ENCODE measurements around the gene TRAPPC2B.
"Not testable (repeated sequence)": the region's sequence is repeated elsewhere in the genome, so short reads cannot be mapped to it uniquely, and the experiment has no call there.

The TRAPPC2B gene

DNA sequence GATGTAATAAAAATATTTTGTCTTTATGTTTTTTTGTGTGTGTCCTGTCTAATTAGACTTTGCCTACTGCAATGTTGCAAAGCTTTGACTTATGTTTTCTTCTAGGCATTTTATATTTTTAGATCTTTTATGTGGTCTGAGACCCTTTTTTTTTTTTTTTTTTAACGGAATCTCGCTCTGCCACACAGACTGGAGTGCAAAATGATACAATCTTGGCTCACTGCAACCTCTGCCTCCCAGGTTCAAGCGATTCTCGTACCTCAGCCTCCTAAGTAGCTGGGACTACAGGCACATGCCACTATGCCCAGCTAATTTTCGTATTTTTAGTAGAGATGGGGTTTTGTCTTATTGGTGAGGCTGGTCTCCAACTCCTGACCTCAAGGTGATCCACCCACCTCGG lies 20.8 kb upstream of the TRAPPC2B start:
- Histone ChIP-seq H3K9me3 (replicated peaks; ENCODE audit: low read length) (no peaks in the 10 kb centered on the region), H3K27me3 (ENCODE audit: control insufficient read depth, insufficient read depth, low read length) (no peaks in the 10 kb centered on the region), H3K4me1 (ENCODE audit: control insufficient read depth, insufficient read depth, low read length) (no peaks in the 10 kb centered on the region), H3K9ac (ENCODE audit: low read depth, low read length) (no peak overlapping the region), H3K4me2 (ENCODE audit: low read length) (no peak overlapping the region), H3K36me3 (ENCODE audit: insufficient read depth, low read length) (no peaks in the 10 kb centered on the region), H3K4me3 (ENCODE audit: low read length) (no peak overlapping the region)

DNA sequence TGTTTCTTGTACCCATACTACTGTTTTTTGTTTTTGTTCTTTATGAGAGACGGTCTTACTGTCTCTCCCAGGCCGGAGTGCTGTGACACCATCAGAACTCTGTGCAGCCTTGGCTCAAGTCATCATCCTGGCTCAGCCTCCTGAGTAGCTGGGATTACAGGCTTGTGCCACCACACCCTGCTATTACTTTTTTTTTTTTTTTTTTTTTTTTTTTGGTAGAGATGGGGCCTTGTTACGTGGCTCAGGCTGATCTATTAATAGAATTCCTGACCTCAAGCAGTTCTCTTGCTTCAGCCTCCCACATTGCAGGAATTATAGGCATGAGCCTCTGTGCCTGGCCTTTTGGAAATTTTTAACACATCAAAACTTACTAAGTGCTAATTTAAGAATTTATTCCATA lies 15.2 kb upstream of the TRAPPC2B start:
- no peaks in the 10 kb centered on the region for H3K27me3 ChIP-seq (ENCODE audit: control insufficient read depth, insufficient read depth, low read length)
- H3K4me1 ChIP-seq (ENCODE audit: control insufficient read depth, insufficient read depth, low read length): peaks cover 12% of the 10 kb centered on the region
- no peaks in the 10 kb centered on the region for H3K9me3 ChIP-seq (replicated peaks; ENCODE audit: low read length)
- no peak overlapping the region for H3K4me3 ChIP-seq (ENCODE audit: low read length)
- H3K9ac ChIP-seq (ENCODE audit: low read depth, low read length): peak overlapping the region; percentile 21
- H3K36me3 ChIP-seq (ENCODE audit: insufficient read depth, low read length): peaks cover 1% of the 10 kb centered on the region
- H3K4me2 ChIP-seq (ENCODE audit: low read length): no peak overlapping the region

DNA sequence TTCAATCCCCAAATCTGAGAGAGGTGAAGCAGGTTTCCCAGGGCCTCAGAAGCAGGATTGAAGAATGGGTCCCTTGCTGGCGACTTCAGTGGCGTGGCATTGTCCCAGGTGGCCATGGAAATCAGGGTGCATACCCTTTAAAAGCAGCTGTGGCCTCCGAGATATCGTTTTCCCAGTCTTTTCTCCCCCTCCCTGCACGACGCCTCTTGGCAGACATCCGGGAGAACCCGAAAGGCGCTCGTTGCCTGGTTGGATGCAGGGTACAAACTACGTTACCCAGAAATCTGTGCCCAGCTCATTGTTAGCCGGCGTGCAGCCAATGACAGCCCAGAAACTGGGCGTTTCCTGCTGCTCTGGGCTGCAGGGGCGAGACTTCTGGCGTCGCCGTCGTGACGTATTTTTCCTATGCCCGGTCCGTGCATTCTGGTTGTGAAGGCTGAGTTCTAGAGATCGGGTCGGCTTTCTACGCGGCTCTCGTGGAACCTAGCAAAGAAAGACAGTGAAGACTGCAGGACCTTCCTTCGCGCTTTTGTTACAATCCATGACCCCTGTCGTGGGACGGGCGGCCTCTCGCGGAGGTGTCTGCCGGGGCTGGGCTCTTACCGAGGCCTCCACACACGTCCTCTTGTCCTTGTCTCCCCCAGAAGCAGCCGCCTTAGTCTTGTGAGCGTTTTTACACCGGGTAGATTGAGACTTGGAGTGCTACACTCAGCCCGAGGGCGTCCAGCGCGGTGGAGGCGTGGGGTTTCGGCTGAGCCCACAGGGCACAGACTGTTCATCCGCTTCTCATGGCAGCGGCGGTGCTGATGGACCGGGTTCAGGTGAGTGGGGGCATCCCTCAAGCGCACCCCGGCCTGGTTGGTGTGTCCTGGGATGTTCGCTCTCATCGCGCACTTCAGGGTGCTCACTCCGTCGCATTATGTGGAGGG lies 12.2 kb upstream of the TRAPPC2B start, which contains the start of gene ZNF304:
Gene ZNF304 (plus strand): TSS at position 395 of the 929 bp plus-strand sequence. CDS start 394 bp downstream, at position 789.
- H3K9me3 ChIP-seq (replicated peaks; ENCODE audit: low read length): no peaks in the 10 kb centered on the region
- peak within 1 kb of the TSS; percentile 86 for H3K4me3 ChIP-seq (ENCODE audit: low read length)
- H3K4me1 ChIP-seq (ENCODE audit: control insufficient read depth, insufficient read depth, low read length): peaks cover 12% of the 10 kb centered on the region
- peak within 1 kb of the TSS; percentile 90 for H3K9ac ChIP-seq (ENCODE audit: low read depth, low read length)
- no peaks in the 10 kb centered on the region for H3K27me3 ChIP-seq (ENCODE audit: control insufficient read depth, insufficient read depth, low read length)
- H3K4me2 ChIP-seq (ENCODE audit: low read length): peak within 1 kb of the TSS; percentile 97
- peaks cover 26% of the 10 kb centered on the region for H3K36me3 ChIP-seq (ENCODE audit: insufficient read depth, low read length)

DNA sequence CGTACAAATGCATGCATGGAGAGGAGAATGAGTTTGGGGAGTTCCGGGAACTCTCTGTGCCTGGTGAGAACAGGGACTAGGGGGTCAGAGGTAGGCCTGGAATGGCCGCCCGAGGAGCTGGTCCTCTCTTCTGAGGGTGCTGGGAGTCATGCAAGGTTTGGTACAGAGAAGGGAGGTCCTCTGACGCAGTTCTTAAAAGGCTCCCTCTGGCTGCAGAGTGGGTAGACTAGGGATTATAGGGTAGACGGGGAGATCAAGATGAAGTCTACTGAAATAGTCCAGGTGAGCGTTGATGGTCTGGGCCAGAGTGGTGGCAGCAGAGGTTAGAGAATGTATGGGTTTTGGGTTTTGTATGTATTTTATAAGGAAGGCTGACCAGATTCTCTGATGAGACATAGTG lies 11.5 kb upstream of the TRAPPC2B start:
- peak overlapping the region; percentile 97 for H3K4me2 ChIP-seq (ENCODE audit: low read length)
- H3K36me3 ChIP-seq (ENCODE audit: insufficient read depth, low read length): peaks cover 33% of the 10 kb centered on the region
- H3K9ac ChIP-seq (ENCODE audit: low read depth, low read length): peak overlapping the region; percentile 90
- no peaks in the 10 kb centered on the region for H3K27me3 ChIP-seq (ENCODE audit: control insufficient read depth, insufficient read depth, low read length)
- H3K4me1 ChIP-seq (ENCODE audit: control insufficient read depth, insufficient read depth, low read length): peaks cover 12% of the 10 kb centered on the region
- H3K4me3 ChIP-seq (ENCODE audit: low read length): peak overlapping the region; percentile 86
- H3K9me3 ChIP-seq (replicated peaks; ENCODE audit: low read length): no peaks in the 10 kb centered on the region

DNA sequence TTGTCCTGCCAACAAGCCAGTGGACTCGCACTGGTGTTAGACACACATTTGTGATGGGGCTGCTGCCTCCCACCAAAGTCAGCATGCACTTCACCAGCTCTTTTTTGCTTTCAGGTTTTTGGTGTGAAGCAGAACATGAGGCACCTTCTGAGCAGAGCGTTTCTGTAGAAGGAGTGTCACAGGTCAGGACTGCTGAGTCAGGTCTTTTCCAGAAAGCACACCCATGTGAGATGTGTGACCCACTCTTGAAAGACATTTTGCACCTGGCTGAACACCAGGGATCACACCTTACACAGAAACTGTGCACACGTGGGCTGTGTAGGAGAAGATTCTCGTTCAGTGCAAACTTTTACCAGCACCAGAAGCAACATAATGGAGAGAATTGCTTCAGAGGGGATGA lies 7.4 kb upstream of the TRAPPC2B start:
- Histone ChIP-seq H3K36me3 (ENCODE audit: insufficient read depth, low read length) (peaks cover 54% of the 10 kb centered on the region), H3K9me3 (replicated peaks; ENCODE audit: low read length) (no peaks in the 10 kb centered on the region), H3K4me2 (ENCODE audit: low read length) (no peak overlapping the region), H3K9ac (ENCODE audit: low read depth, low read length) (no peak overlapping the region), H3K4me1 (ENCODE audit: control insufficient read depth, insufficient read depth, low read length) (peaks cover 8% of the 10 kb centered on the region), H3K27me3 (ENCODE audit: control insufficient read depth, insufficient read depth, low read length) (no peaks in the 10 kb centered on the region), H3K4me3 (ENCODE audit: low read length) (no peak overlapping the region)

DNA sequence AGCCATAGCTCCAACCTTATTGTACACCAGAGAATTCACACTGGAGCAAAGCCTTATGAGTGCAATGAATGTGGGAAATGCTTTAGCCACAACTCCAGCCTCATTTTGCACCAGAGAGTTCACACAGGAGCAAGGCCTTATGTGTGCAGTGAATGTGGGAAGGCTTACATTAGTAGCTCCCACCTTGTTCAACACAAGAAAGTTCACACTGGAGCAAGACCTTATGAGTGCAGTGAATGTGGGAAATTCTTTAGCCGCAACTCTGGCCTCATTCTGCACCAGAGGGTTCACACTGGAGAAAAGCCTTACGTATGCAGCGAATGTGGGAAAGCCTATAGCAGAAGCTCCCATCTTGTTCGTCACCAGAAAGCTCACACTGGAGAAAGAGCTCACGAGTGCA lies 5.9 kb upstream of the TRAPPC2B start:
- Histone ChIP-seq H3K9ac (ENCODE audit: low read depth, low read length) (no peak overlapping the region), H3K4me2 (ENCODE audit: low read length) (no peak overlapping the region), H3K36me3 (ENCODE audit: insufficient read depth, low read length) (peaks cover 54% of the 10 kb centered on the region), H3K9me3 (replicated peaks; ENCODE audit: low read length) (no peaks in the 10 kb centered on the region), H3K27me3 (ENCODE audit: control insufficient read depth, insufficient read depth, low read length) (no peaks in the 10 kb centered on the region), H3K4me3 (ENCODE audit: low read length) (no peak overlapping the region), H3K4me1 (ENCODE audit: control insufficient read depth, insufficient read depth, low read length) (peaks cover 3% of the 10 kb centered on the region)

DNA sequence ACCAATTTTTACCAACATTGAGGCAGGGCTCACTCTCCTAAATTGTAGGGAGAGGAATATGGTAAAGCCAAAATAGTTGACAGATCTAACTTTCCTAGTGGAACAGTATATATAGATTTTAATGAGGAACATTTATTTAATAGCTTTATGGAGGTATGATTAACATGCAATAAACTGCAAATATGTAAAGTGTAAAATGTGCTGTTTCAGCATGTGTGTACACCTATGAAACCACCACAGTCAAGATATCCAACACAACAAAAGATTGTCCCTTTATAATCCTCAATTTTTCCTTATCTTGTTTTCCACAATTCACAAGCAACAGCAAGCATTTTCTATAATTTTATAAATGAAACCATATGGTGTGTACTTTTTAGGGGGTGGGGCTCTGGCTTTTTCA lies 4.1 kb upstream of the TRAPPC2B start:
- H3K4me1 ChIP-seq (ENCODE audit: control insufficient read depth, insufficient read depth, low read length): peaks cover 6% of the 10 kb centered on the region
- no peak overlapping the region for H3K4me3 ChIP-seq (ENCODE audit: low read length)
- H3K9me3 ChIP-seq (replicated peaks; ENCODE audit: low read length): no peaks in the 10 kb centered on the region
- peaks cover 47% of the 10 kb centered on the region for H3K36me3 ChIP-seq (ENCODE audit: insufficient read depth, low read length)
- no peak overlapping the region for H3K9ac ChIP-seq (ENCODE audit: low read depth, low read length)
- no peaks in the 10 kb centered on the region for H3K27me3 ChIP-seq (ENCODE audit: control insufficient read depth, insufficient read depth, low read length)
- no peak overlapping the region for H3K4me2 ChIP-seq (ENCODE audit: low read length)

DNA sequence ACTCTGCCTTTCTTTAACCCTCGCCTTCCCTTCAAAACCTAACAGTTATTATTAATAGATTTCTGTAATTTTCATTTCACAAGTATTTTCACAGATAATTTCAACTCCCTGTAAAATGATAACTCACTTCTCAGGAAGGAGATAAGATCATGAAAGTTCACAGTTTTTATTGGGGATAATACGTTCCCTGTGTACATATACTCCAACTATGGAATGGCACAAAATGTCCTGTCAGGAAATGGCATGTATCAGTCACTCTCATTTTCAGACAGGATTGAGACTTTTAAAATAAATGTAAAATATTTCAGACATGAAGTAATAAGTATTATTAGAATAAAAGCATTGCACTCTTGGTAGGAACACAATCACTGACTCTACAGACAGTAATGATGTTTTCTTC lies 932 bp upstream of the TRAPPC2B start:
- Histone ChIP-seq H3K4me1 (ENCODE audit: control insufficient read depth, insufficient read depth, low read length) (peaks cover 6% of the 10 kb centered on the region), H3K36me3 (ENCODE audit: insufficient read depth, low read length) (peaks cover 15% of the 10 kb centered on the region), H3K4me2 (ENCODE audit: low read length) (peak overlapping the region; percentile 90), H3K27me3 (ENCODE audit: control insufficient read depth, insufficient read depth, low read length) (no peaks in the 10 kb centered on the region), H3K9ac (ENCODE audit: low read depth, low read length) (peak overlapping the region; percentile 83), H3K9me3 (replicated peaks; ENCODE audit: low read length) (no peaks in the 10 kb centered on the region), H3K4me3 (ENCODE audit: low read length) (peak overlapping the region; percentile 77)

DNA sequence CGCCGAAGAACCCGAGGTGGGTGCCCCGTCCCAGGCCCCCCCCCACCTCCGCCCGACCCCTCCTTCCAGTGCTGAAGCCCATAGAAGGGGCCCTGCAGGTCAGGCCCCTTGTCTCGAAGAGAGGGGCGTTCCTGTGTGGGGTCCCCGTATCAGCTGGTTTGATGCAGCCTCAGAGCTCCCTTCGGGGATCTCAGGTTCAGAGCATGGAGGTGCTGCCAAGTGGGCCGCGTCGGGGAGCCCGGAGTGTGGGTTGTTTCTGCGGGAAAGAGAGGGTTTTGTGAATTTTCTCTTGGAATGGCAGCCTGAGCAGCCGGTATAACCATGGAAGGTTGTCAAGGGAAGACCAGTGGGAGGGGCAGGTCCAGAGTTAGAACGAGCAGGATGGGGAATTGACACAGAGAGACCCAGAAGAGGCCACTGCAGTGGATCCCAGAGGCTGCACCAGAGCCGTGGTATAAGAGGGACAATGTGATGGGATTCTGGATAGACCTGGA lies 384 bp downstream of the TRAPPC2B start:
- H3K4me3 ChIP-seq (ENCODE audit: low read length): peak overlapping the region; percentile 89
- H3K9me3 ChIP-seq (replicated peaks; ENCODE audit: low read length): no peaks in the 10 kb centered on the region
- H3K4me2 ChIP-seq (ENCODE audit: low read length): peak overlapping the region; percentile 94
- H3K4me1 ChIP-seq (ENCODE audit: control insufficient read depth, insufficient read depth, low read length): peaks cover 6% of the 10 kb centered on the region
- peaks cover 7% of the 10 kb centered on the region for H3K36me3 ChIP-seq (ENCODE audit: insufficient read depth, low read length)
- peak overlapping the region; percentile 90 for H3K9ac ChIP-seq (ENCODE audit: low read depth, low read length)
- no peaks in the 10 kb centered on the region for H3K27me3 ChIP-seq (ENCODE audit: control insufficient read depth, insufficient read depth, low read length)

DNA sequence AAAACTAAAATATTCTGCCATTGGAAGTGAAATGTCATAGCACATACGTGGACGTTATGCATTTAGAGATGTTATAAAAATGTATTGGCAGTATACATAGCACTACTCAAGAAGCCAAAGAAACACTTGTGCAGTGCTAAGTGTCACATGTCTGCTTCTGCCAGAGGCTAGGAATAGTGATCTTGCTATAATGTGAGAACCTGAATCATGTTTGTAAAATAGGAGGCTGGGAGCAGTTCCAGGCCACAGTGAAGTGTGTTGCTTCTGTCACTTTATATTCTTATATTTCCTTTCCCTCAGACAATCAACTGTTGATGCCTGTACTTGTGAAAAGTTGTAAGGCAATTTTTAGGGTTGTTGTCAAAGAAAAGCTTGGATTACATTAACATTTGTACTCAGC lies 3.4 kb downstream of the TRAPPC2B start:
- Histone ChIP-seq H3K4me2 (ENCODE audit: low read length) (no peak overlapping the region), H3K9me3 (replicated peaks; ENCODE audit: low read length) (no peaks in the 10 kb centered on the region), H3K36me3 (ENCODE audit: insufficient read depth, low read length) (peaks cover 5% of the 10 kb centered on the region), H3K9ac (ENCODE audit: low read depth, low read length) (no peak overlapping the region), H3K4me3 (ENCODE audit: low read length) (no peak overlapping the region), H3K27me3 (ENCODE audit: control insufficient read depth, insufficient read depth, low read length) (no peaks in the 10 kb centered on the region), H3K4me1 (ENCODE audit: control insufficient read depth, insufficient read depth, low read length) (peaks cover 6% of the 10 kb centered on the region)

DNA sequence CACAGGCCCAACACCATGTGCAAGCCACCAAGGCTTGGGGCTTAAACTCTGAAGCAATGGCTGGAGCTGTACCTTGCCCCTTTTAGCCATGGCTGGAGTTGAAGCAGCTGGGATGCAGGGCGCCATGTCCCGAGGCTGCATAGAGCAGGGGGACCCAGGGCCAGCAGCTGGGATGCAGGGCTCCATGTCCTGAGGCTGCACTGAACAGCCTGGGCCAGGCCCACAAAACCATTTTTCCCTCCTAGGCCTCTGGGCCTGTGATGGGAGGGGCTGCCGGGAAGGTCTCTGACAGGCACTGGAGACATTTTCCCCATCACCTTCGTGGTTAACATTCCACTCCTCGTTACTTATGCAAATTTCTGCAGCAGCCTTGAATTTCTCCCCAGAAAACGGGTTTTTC lies 10.8 kb downstream of the TRAPPC2B start:
- Histone ChIP-seq H3K27me3 (ENCODE audit: control insufficient read depth, insufficient read depth, low read length) (no peaks in the 10 kb centered on the region), H3K9ac (ENCODE audit: low read depth, low read length) (no peak overlapping the region), H3K36me3 (ENCODE audit: insufficient read depth, low read length) (peaks cover 48% of the 10 kb centered on the region), H3K4me1 (ENCODE audit: control insufficient read depth, insufficient read depth, low read length) (no peaks in the 10 kb centered on the region), H3K4me2 (ENCODE audit: low read length) (no peak overlapping the region), H3K4me3 (ENCODE audit: low read length) (no peak overlapping the region), H3K9me3 (replicated peaks; ENCODE audit: low read length) (peaks cover 21% of the 10 kb centered on the region)

DNA sequence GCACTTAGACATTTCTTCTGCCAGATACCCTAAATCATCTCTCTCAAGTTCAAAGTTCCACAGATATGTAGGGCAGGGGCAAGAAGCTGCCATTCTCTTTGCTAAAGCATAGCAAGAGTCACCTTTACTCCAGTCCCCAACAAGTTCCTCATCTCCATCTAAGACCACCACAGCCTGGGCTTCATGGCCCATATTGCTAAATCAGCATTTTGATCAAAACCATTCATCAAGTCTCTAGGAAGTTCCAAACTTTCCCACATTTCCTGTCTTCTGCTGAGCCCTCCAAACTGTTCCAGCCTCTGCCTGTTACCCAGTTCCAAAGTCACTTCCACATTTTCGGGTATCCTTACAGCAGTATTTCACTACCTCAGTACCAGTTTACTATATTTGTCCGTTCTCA lies 11.3 kb downstream of the TRAPPC2B start:
- H3K4me1 ChIP-seq (ENCODE audit: control insufficient read depth, insufficient read depth, low read length); H3K4me3 ChIP-seq (ENCODE audit: low read length); H3K27me3 ChIP-seq (ENCODE audit: control insufficient read depth, insufficient read depth, low read length); H3K9ac ChIP-seq (ENCODE audit: low read depth, low read length); H3K4me2 ChIP-seq (ENCODE audit: low read length): not testable (repeated sequence)
- peaks cover 48% of the 10 kb centered on the region for H3K36me3 ChIP-seq (ENCODE audit: insufficient read depth, low read length)
- H3K9me3 ChIP-seq (replicated peaks; ENCODE audit: low read length): peaks cover 21% of the 10 kb centered on the region

Measured in skeletal muscle satellite cell (primary cell).